GM12875 (cell line): ENCODE results near the gene RPL3.

Experiments used
- H3K4me3 ChIP-seq: one replicate; pipeline ENCODE4 v1.5.1; 2011; ENCODE audit warnings: low read depth, low read length, control low read depth
- TF ChIP-seq, protein P1 (sequence below): IDR thresholded peaks from 2 replicates; pipeline ENCODE4 v1.5.1; 2011; ENCODE audit warnings: low read depth, mild to moderate bottlenecking, control low read depth, inconsistent platforms, low read length, moderate library complexity, borderline replicate concordance; ENCODE audit not compliant: insufficient read depth

Gene RPL3

DNA sequence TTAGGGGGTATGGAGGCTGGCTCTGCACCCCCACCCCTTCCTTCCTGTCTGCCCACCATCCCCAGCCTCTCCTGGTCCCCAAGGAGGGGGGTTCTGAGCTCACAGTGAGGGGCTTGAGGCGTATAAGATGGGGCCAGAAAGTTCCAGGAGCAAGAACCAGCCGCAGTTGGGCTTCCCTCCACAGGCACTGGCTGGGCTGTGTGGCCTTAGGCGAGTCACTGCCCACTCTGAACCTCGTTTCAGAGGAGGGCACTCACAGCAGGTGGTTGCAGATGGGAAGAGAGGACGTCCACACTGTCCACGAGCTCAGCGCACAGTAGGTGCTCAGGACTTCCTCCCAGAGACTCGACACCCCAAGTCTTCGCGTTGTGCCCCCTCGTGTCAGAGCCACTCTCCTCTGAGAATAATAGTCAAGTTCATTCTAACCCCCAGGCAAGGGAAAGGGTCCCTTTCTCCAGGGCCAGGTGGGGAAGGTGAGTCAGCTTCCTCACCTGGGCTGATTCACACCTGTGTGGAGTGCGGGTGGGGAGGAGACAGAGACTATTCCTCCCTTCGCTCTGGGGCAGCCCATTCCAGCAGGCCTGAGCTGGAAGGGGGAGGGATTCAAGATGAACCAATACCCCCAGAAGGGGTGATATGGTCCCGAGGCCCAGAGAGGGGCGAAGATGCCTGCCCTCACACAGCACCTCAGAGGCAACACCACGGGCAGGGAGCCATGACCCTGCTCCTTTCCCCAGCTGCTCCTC, 29.3 kb downstream of the RPL3 start:
- no peak overlapping the region for H3K4me3 ChIP-seq
- TF ChIP-seq, protein P1, sequence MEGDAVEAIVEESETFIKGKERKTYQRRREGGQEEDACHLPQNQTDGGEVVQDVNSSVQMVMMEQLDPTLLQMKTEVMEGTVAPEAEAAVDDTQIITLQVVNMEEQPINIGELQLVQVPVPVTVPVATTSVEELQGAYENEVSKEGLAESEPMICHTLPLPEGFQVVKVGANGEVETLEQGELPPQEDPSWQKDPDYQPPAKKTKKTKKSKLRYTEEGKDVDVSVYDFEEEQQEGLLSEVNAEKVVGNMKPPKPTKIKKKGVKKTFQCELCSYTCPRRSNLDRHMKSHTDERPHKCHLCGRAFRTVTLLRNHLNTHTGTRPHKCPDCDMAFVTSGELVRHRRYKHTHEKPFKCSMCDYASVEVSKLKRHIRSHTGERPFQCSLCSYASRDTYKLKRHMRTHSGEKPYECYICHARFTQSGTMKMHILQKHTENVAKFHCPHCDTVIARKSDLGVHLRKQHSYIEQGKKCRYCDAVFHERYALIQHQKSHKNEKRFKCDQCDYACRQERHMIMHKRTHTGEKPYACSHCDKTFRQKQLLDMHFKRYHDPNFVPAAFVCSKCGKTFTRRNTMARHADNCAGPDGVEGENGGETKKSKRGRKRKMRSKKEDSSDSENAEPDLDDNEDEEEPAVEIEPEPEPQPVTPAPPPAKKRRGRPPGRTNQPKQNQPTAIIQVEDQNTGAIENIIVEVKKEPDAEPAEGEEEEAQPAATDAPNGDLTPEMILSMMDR = no peak

DNA sequence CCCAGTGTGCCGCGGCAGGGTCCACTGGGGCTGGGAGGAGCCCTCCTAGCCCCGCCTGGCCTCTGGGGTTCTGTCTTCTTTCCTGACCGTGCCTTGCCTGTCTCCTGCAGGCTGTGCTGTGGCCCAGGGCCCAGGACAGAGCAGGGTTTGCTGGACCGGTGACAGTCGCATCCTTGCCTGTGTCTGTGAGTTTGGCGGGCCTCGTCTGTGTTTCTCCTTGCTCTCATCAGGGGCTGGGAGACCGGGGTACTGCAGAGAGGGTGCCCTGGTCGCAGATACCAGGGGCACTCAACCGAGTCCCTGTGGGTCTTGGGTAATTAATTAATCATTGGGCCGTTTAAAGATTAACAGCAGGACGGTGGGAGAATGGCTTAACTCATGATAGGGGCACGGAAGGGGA, 29.9 kb downstream of the RPL3 start:
- no peak overlapping the region for H3K4me3 ChIP-seq
- TF ChIP-seq, protein P1 = no peak

DNA sequence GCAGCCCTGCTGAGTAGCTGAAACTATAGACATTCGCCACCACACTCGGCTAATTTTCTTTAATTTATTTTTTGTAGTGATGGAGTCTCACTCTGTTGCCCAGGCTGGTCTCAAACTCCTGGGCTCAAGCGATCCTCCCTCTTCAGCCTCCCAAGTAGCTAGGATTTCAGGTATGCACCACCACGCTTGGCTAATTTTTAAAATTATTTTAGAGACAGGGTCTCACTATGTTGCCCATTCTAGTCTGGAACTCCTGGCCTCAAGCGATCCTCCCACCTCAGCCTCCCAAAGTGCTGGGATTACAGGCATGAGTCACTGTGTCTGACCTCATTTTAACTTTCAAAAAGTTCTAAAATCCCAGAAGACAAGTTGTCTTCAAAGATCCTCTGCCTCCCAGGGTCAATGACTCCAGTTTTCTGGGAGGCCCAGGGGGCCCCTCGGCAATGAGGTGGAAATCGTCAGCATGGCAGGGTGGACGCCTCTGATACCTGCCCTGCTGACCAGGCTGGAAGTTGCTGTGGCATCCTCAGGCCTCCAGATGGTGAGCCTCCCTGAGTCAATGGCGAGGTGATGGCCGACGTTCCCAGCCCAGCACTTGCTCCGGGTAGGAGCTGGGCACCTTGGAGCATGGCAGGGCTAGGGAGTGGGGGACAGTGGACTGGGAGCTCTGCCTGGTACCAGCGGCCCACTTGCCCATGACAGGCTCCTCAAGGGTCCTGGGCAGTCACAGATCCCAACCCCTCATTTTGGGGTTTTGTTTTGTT, 31.1 kb downstream of the RPL3 start:
- no peak overlapping the region for H3K4me3 ChIP-seq
- TF ChIP-seq, protein P1 = no peak

- TF ChIP-seq, protein P1 = 0 out of 2 replicates have a peak, but pooled peaks have one; percentile 7
- H3K4me3 ChIP-seq = no peak overlapping the region
Measured at GRCh38 chr22:39287076-39287725, 32.2 kb downstream of the RPL3 start.

GRCh38 chr22:39284983-39285382, 34.4 kb downstream of the RPL3 start:
- no peak overlapping the region for H3K4me3 ChIP-seq
- TF ChIP-seq, protein P1 = no peak

- TF ChIP-seq, protein P1 = no peak
Measured at GRCh38 chr22:39284142-39284980, 35.1 kb downstream of the RPL3 start.

More at GRCh38 chr22:39284142-39284980, 35.1 kb downstream of the RPL3 start:
- no peak overlapping the region for H3K4me3 ChIP-seq
